Esophagus squamous epithelium (tissue), 5 donors: ENCODE measurements around the gene CD99L2. TPM values are rescaled to one million over a fixed set of nuclear protein-coding genes. Genes with fewer than 3 reads are reported as not detected.

ENCODE experiments used
- DNase-seq: peaks from one replicate; lab custom pipeline; 2025; lab: John Stamatoyannopoulos, UW
- H3K27ac ChIP-seq, 4 donors: fragments of 200-600 bp; sonication (generic); one replicate each; pipeline ENCODE4 v1.5.1; 2016 to 2019; ENCODE audit warnings: mild to moderate bottlenecking in 1 of 4
- H3K27me3 ChIP-seq, 4 donors: fragments of 200-600 bp; sonication (generic); 1 replicate in 3 of 4; 2 replicates in 1 of 4; pipeline versions ENCODE4 v1.5.1 to v1.6.0; 2017 to 2021; ENCODE audit warnings: antibody characterized with exemption in 1 of 4
- H3K36me3 ChIP-seq, 3 donors: fragments of 200-600 bp; sonication (generic); one replicate each; pipeline ENCODE4 v1.5.1; 2016 to 2019
- H3K4me1 ChIP-seq, 3 donors: fragments of 200-600 bp; sonication (generic); one replicate each; pipeline ENCODE4 v1.5.1; 2017 to 2019
- H3K4me3 ChIP-seq, 4 donors: fragments of 200-600 bp; sonication (generic); 1 replicate in 3 of 4; 2 replicates in 1 of 4; pipeline ENCODE4 v1.5.1; 2016 to 2019; ENCODE audit warnings: mild to moderate bottlenecking in 2 of 4, moderate library complexity in 1 of 4
- H3K9me3 ChIP-seq, 3 donors: fragments of 200-600 bp; sonication (generic); one replicate each; pipeline ENCODE4 v1.5.1; 2016 to 2019
- POLR2A ChIP-seq, 4 donors: fragments of 450-650 bp; IDR thresholded peaks; one replicate each; pipeline ENCODE4 v1.6.1; 2017; ENCODE audit warnings: antibody characterized with exemption in 4 of 4, mild to moderate bottlenecking in 4 of 4, moderate library complexity in 3 of 4
- WGBS, 2 donors: methylation state at CpG; one replicate each; pipeline ENCODE4 v1.1.5; 2018; 5-methylcytosine and 5-hydroxymethylcytosine counted together
- intact Hi-C: fragments of 100-400 bp; cut with DNase I; formaldehyde crosslinking; loops from one replicate; pipeline ENCODE4 v1.15.0; 2022
- total RNA-seq, 4 donors: library from RNA; depleted of rRNA; stranded (reverse); fragments of >200 nt; gene quantifications; one replicate each; pipeline ENCODE4 v1.1.0, GENCODE V29; 2016
- TF ChIP-seq, protein P1 (sequence below), 6 experiments: fragments of 450-650 bp in 4 of 6; fragments of 200-600 bp in 2 of 6; sonication (generic) in 2 of 6; IDR thresholded peaks; one replicate each; pipeline ENCODE4 v1.5.1; 2016 to 2019; ENCODE audit warnings: antibody characterized with exemption in 6 of 6, mild to moderate bottlenecking in 4 of 6, moderate library complexity in 4 of 6
- donor health status: DM: yes; HTN: yes; CAD: no.

Gene CD99L2
- total RNA-seq, 4 donors from 2014 or later: 3.8 to 21.9 (median 7.7) TPM

DNA sequence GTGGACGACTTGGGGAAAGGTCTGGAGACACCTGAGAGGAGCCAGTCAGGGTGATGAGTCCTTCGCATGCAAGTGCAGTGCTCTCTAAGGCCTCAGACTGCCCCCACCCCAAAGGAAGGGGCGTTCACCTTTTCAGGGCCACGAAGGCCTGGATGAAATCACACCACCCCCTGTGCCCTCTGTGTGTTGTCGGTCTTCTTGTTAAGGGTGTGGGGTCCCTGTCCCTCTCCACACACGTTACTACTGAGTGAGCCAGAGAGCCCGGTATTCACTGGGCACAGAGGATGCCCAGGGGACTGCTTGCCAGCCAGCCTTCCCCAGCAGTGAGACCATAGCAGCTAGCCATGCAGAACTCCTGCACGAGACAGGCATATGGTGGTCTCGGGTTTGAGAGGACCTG is 133.2 kb downstream of the CD99L2 start:
- DNase-seq: no peak
- intact Hi-C loops: no loop called here

GRCh38 chrX:150763810-150764209 is 134.7 kb downstream of the CD99L2 start:
- H3K4me3 ChIP-seq: no peak overlapping the region
- H3K36me3 ChIP-seq: peaks cover 0 to 42% (median 0%) of the 10 kb centered on the region in 3 donors
- DNase-seq: no peak
- TF ChIP-seq POLR2A (IDR thresholded peaks at IDR 0.05): no peak
- TF ChIP-seq, protein P1, sequence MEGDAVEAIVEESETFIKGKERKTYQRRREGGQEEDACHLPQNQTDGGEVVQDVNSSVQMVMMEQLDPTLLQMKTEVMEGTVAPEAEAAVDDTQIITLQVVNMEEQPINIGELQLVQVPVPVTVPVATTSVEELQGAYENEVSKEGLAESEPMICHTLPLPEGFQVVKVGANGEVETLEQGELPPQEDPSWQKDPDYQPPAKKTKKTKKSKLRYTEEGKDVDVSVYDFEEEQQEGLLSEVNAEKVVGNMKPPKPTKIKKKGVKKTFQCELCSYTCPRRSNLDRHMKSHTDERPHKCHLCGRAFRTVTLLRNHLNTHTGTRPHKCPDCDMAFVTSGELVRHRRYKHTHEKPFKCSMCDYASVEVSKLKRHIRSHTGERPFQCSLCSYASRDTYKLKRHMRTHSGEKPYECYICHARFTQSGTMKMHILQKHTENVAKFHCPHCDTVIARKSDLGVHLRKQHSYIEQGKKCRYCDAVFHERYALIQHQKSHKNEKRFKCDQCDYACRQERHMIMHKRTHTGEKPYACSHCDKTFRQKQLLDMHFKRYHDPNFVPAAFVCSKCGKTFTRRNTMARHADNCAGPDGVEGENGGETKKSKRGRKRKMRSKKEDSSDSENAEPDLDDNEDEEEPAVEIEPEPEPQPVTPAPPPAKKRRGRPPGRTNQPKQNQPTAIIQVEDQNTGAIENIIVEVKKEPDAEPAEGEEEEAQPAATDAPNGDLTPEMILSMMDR (IDR thresholded peaks at IDR 0.05): no peak
- H3K27me3 ChIP-seq: no peaks in the 10 kb centered on the region
- WGBS, 2 donors: 84 to 87% methylated on average over 5 to 8 of the region's 9 CpGs
- H3K27ac ChIP-seq: no peak overlapping the region
- intact Hi-C loops: no loop called here
- H3K9me3 ChIP-seq: no peaks in the 10 kb centered on the region
- peaks cover 0 to 21% (median 0%) of the 10 kb centered on the region in 3 donors for H3K4me1 ChIP-seq

More for the DNA sequence above, 133.2 kb downstream of the CD99L2 start:
- peaks cover 0 to 33% (median 0%) of the 10 kb centered on the region in 3 donors for H3K36me3 ChIP-seq
- no peak for TF ChIP-seq POLR2A (IDR thresholded peaks at IDR 0.05)
- TF ChIP-seq, protein P1 (IDR thresholded peaks at IDR 0.05): no peak
- no peaks in the 10 kb centered on the region for H3K27me3 ChIP-seq
- no peak overlapping the region for H3K27ac ChIP-seq
- no peaks in the 10 kb centered on the region for H3K9me3 ChIP-seq
- H3K4me3 ChIP-seq: no peak overlapping the region
- H3K4me1 ChIP-seq: peaks cover 0 to 21% (median 0%) of the 10 kb centered on the region in 3 donors
- 72 to 83% methylated on average over 2 of the region's 9 CpGs for WGBS, 2 donors

DNA sequence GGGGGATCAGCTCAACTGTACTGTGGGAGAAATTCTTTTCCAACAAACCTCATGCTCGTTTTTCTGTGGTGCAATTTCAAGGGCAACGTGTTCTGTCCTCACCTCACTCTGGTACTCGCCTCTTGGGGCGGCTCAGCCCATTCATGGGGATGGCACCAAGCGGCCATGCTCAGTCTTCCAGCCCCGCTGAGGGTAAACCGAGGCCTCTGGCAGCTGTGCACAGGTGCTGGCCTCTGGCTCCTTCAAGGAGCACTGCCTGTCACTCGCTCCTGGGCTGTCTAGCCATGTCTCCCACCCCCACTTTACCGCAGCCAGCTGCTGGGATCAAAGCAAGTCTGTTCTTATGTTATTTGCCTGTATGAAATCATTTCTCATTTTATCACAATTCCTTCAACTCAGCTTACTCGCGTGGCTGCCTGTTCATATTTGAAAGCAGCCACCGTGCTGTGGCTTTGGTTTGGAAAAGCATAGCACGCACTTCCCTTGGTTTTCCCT is 135.1 kb downstream of the CD99L2 start:
- DNase-seq: no peak
- 77 to 85% methylated on average over 8 to 9 of the region's 13 CpGs for WGBS, 2 donors
- Histone ChIP-seq H3K4me3 (no peak overlapping the region), H3K27ac (no peak overlapping the region), H3K4me1 (peaks cover 0 to 18% (median 0%) of the 10 kb centered on the region in 3 donors), H3K27me3 (no peaks in the 10 kb centered on the region), H3K9me3 (no peaks in the 10 kb centered on the region), H3K36me3 (peaks cover 0 to 46% (median 0%) of the 10 kb centered on the region in 3 donors)
- no peak for TF ChIP-seq POLR2A (IDR thresholded peaks at IDR 0.05)
- TF ChIP-seq, protein P1 (IDR thresholded peaks at IDR 0.05): no peak
- intact Hi-C loops: no loop called here

DNA sequence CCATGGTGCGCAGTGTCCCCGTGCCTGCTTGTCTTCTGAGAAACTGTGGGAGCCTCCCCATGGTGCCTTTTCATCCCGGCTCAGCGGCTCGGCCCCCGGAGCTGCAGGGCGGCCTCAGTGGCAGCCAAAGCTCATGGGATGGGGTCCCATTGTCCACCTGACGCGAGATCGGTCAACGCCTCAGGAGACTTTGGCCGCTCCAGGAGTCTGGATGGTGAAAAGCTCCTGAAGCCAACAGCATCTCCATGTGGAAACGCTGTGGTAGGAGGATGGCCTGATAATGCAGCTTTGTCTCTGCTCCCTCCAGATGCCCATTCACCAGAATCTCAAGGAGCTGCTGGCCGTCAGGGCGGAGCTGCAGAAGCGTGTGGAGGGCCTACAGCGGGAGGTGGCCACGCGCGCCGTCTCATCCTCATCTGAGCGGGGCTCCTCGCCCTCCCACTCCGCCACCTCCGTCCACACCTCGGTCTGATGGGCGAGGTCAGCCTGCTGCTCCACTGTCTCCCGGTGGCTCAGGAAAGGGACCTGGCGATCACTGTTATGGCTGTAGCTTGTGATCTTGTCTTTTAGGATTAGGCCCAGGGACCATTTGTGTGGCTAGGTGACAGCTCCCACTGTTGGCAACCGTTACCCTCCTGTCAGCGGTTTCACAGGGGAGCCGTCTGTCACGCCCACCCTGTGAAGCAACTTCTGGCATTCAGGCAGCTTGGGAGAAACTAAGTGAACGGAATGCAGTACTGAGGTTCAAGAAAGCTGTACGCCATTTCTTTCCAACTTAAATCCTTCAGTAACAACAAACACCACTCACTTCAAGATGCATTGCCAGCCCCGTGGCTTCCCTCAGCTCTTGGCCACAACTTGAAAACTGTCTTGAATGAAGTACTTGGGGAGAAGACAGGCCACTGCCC is 136.0 kb downstream of the CD99L2 start:
- Histone ChIP-seq H3K4me1 (peaks cover 0 to 9% (median 0%) of the 10 kb centered on the region in 3 donors), H3K9me3 (no peaks in the 10 kb centered on the region), H3K27ac (no peak overlapping the region), H3K27me3 (no peaks in the 10 kb centered on the region), H3K36me3 (peaks cover 0 to 54% (median 0%) of the 10 kb centered on the region in 3 donors), H3K4me3 (no peak overlapping the region)
- 90 to 93% methylated on average over 14 to 17 of the region's 36 CpGs for WGBS, 2 donors
- no peak for TF ChIP-seq POLR2A (IDR thresholded peaks at IDR 0.05)
- TF ChIP-seq, protein P1 (IDR thresholded peaks at IDR 0.05): no peak
- DNase-seq: no peak
- intact Hi-C loops: no loop called here

GRCh38 chrX:150761819-150762216 is 136.7 kb downstream of the CD99L2 start:
- no peaks in the 10 kb centered on the region for H3K9me3 ChIP-seq
- no peak for DNase-seq
- H3K4me1 ChIP-seq: peaks cover 0 to 2% (median 0%) of the 10 kb centered on the region in 3 donors
- no peak overlapping the region for H3K4me3 ChIP-seq
- H3K27me3 ChIP-seq: no peaks in the 10 kb centered on the region
- no peak overlapping the region for H3K27ac ChIP-seq
- intact Hi-C loops: no loop called here
- no peak for TF ChIP-seq POLR2A (IDR thresholded peaks at IDR 0.05)
- TF ChIP-seq, protein P1 (IDR thresholded peaks at IDR 0.05): no peak
- H3K36me3 ChIP-seq: peaks cover 0 to 61% (median 0%) of the 10 kb centered on the region in 3 donors
- 80 to 100% methylated on average over 1 to 5 of the region's 8 CpGs for WGBS, 2 donors
